GM12874 (cell line): ENCODE data around the gene SGPP2.

ENCODE experiments used
- TF ChIP-seq, protein P1 (sequence below): IDR thresholded peaks from 2 replicates; pipeline ENCODE4 v1.5.1; 2011; ENCODE audit warnings: low read depth, mild to moderate bottlenecking, control low read depth, low read length, moderate library complexity; ENCODE audit not compliant: insufficient read depth

The SGPP2 gene

GRCh38 chr2:222424276-222424728 lies at the start of gene SGPP2:
Gene SGPP2, plus strand, starts transcription at chr2:222424543. Its CDS starts 60 bp downstream, at chr2:222424603.
- TF ChIP-seq, protein P1, sequence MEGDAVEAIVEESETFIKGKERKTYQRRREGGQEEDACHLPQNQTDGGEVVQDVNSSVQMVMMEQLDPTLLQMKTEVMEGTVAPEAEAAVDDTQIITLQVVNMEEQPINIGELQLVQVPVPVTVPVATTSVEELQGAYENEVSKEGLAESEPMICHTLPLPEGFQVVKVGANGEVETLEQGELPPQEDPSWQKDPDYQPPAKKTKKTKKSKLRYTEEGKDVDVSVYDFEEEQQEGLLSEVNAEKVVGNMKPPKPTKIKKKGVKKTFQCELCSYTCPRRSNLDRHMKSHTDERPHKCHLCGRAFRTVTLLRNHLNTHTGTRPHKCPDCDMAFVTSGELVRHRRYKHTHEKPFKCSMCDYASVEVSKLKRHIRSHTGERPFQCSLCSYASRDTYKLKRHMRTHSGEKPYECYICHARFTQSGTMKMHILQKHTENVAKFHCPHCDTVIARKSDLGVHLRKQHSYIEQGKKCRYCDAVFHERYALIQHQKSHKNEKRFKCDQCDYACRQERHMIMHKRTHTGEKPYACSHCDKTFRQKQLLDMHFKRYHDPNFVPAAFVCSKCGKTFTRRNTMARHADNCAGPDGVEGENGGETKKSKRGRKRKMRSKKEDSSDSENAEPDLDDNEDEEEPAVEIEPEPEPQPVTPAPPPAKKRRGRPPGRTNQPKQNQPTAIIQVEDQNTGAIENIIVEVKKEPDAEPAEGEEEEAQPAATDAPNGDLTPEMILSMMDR = no peak

- TF ChIP-seq, protein P1 = no peak
Measured at GRCh38 chr2:222375798-222376197, 48.5 kb upstream of the SGPP2 start.

GRCh38 chr2:222380456-222380855 lies 43.9 kb upstream of the SGPP2 start:
- TF ChIP-seq, protein P1 = no peak

DNA sequence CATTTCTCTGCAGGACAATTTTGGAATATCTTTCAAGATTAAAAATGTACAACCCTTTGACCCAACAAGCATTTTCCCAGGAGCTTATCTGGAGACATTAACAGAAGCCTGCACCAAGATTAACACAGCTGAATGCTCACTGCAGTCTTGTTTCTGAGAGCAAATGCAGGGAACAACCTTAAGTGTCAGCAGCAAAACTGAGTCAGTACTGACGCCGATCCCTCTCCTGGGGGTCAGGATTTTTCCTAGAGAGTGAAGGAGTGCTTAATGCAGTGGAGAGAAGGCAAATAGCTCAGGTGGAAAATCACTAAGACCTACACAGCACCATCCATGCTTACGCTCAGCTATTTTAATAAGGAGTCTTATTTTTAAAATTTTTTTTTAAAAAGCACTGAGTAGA lies 42.8 kb upstream of the SGPP2 start:
- TF ChIP-seq, protein P1 = no peak

DNA sequence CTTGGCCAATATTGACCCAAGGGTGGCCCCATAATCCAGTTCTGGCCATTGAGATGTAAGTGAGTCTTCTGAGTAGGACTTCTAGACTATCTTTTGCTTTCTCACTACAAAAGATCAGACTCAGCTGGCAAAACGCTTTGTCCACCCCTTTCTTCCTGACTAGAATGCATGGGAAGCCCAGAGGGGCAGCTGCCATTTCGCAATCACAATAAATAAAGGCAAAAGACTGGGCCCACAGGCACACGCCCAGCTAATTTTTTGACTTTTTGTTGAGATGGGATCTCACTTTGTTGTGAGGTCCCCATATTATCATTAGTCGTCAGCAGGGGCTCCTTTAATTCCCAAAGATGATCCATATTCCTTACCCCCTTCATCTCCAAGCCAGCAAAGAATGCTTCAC lies 41.1 kb upstream of the SGPP2 start:
- TF ChIP-seq, protein P1 = no peak

DNA sequence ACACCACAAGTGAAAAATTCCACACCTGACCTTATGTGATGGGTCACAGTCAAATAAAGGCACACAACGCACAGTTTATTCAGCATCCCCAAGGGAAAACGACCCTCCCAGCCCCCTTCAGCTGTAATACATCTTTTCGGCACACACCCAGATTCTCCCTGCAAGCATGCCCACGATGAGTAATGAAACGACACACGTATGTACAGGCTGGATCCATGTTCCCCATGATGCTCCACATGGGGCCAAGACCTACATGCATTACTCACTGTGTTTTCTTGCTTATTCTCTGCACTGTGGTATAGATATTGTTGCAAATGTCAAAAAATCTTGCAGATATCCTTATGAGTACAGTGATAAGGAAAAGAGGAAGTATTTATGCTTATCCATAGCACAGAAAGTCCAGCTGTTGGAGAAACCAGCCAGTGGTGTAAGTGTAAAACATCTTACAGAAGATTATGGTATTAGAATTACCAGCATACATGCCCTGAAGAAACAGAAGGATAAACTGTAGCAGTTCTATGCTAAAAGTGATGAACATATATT lies 32.5 kb upstream of the SGPP2 start:
- TF ChIP-seq, protein P1 = no peak

DNA sequence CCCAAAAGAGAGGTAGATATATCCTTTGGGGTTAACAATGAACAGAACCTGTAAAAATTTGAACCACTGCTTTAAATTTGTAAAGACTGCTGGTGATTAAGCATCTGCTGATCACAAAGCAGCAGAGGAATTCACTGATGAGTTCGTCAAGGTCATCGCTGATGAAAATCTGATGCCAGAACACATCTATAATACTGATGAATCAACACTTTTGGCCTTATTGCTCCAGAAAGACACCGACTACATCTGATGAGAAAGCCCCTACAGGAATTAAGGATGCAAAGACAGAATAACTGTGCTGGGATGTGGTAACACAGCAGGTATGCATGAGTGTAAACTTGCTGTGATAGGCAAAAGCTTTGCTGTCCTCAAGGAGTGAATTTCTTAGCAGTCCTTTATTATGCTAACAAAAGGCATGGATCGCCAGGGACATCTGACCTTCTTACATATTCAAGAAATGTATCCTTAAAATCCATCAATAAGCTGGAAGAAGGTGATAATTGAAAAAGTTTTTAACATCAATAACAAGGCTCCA lies 30.5 kb upstream of the SGPP2 start:
- TF ChIP-seq, protein P1 = no peak
